ENCODE data around the gene BTBD16.

GRCh38 chr10:122265896-122266295 is 5.2 kb upstream of the BTBD16 start:
- TF ChIP-seq CTCF (IDR thresholded peaks at IDR 0.05) (no peak), SIN3A (IDR thresholded peaks at IDR 0.05; ENCODE audit: borderline replicate concordance, insufficient read depth, low read depth, low read length) (no peak), REST (IDR thresholded peaks at IDR 0.05; ENCODE audit: insufficient read depth in 1 of 2, low read depth in 2 of 2, low read length in 1 of 2) (no peak), POLR2AphosphoS5 (IDR thresholded peaks at IDR 0.05; ENCODE audit: low read depth, low read length) (no peak)

Data from Panc1 (cell line).